ENCODE results near the gene SERBP1. TPM values are rescaled to one million over a fixed set of nuclear protein-coding genes. Genes with fewer than 3 reads are reported as not detected.

SERBP1 gene
- total RNA-seq, 1 experiment from 2014 or later, result 325 TPM

GRCh38 chr1:67415041-67415440 lies 15.2 kb downstream of the SERBP1 start:
- ChIA-PET CTCF (no interaction called here), RAD21 (ENCODE audit: low non-redundant PET in 1 of 2, low total read pairs in 2 of 2, uncharacterized antibody in 2 of 2, unreplicated experiment in 2 of 2) (no interaction called here), POLR2A (no interaction called here)
- no peak overlapping the region for H3K27ac ChIP-seq (ENCODE audit: low read depth, low read length)
- ATAC-seq (no peak), DNase-seq (ENCODE audit: low read depth, low spot score) (no peak)
- H4K20me1 ChIP-seq (ENCODE audit: insufficient read depth), result peaks cover 70% of the 10 kb centered on the region
- H3K4me2 ChIP-seq (ENCODE audit: low read length), result no peak overlapping the region
- H3K27me3 ChIP-seq (ENCODE audit: insufficient read depth, low read length), result no peaks in the 10 kb centered on the region
- H3K9me3 ChIP-seq (ENCODE audit: control insufficient read depth in 1 of 2, insufficient read depth in 1 of 2, low read depth in 1 of 2, low read length in 2 of 2), result no peaks in the 10 kb centered on the region
- H2AFZ ChIP-seq (ENCODE audit: low read depth, low read length, poor library complexity, severe bottlenecking), result no peak overlapping the region
- peaks cover 96% of the 10 kb centered on the region for H3K79me2 ChIP-seq (ENCODE audit: insufficient read depth, low read length)
- BruUV-seq (replicated peaks), result no TSS peak
- peaks cover 69 to 90% of the 10 kb centered on the region in 2 experiments for H3K36me3 ChIP-seq (ENCODE audit: control insufficient read depth in 1 of 2, insufficient read depth in 2 of 2, low read length in 2 of 2)
- TF ChIP-seq TCF7L2 (IDR thresholded peaks at IDR 0.05; ENCODE audit: borderline replicate concordance, extremely low read depth, insufficient read depth, insufficient read length) (no peak), RAD21 (IDR thresholded peaks at IDR 0.05; ENCODE audit: low read depth) (no peak)
- H3K4me1 ChIP-seq (ENCODE audit: control insufficient read depth in 1 of 2, insufficient read depth in 2 of 2, low read length in 2 of 2), result no peaks in the 10 kb centered on the region
- no peak overlapping the region for H3K9ac ChIP-seq (ENCODE audit: low read length)
- no peaks in the 10 kb centered on the region for H3K9me2 ChIP-seq (ENCODE audit: insufficient read depth)
- H3K4me3 ChIP-seq (replicated peaks in 1 of 2; ENCODE audit: low read depth in 1 of 2, low read length in 2 of 2), result no peak overlapping the region
- intact Hi-C loops (cut with micrococcal nuclease), result no loop called here

GRCh38 chr1:67414574-67414973 lies 15.6 kb downstream of the SERBP1 start:
- intact Hi-C loops (cut with micrococcal nuclease), result no loop called here
- peaks cover 96% of the 10 kb centered on the region for H3K79me2 ChIP-seq (ENCODE audit: insufficient read depth, low read length)
- H3K4me1 ChIP-seq (ENCODE audit: control insufficient read depth in 1 of 2, insufficient read depth in 2 of 2, low read length in 2 of 2), result no peaks in the 10 kb centered on the region
- H2AFZ ChIP-seq (ENCODE audit: low read depth, low read length, poor library complexity, severe bottlenecking), result no peak overlapping the region
- H3K4me2 ChIP-seq (ENCODE audit: low read length), result no peak overlapping the region
- ChIA-PET CTCF (no interaction called here), RAD21 (ENCODE audit: low non-redundant PET in 1 of 2, low total read pairs in 2 of 2, uncharacterized antibody in 2 of 2, unreplicated experiment in 2 of 2) (no interaction called here), POLR2A (no interaction called here)
- H3K9ac ChIP-seq (ENCODE audit: low read length), result no peak overlapping the region
- peaks cover 65 to 87% of the 10 kb centered on the region in 2 experiments for H3K36me3 ChIP-seq (ENCODE audit: control insufficient read depth in 1 of 2, insufficient read depth in 2 of 2, low read length in 2 of 2)
- H4K20me1 ChIP-seq (ENCODE audit: insufficient read depth), result peaks cover 70% of the 10 kb centered on the region
- no peak for TF ChIP-seq JUND (IDR thresholded peaks at IDR 0.05)
- TF ChIP-seq MAX (IDR thresholded peaks at IDR 0.05), result no peak
- TF ChIP-seq CBX3 (IDR thresholded peaks at IDR 0.05; ENCODE audit: low read depth), result no peak
- no peak for TF ChIP-seq RAD21 (IDR thresholded peaks at IDR 0.05; ENCODE audit: low read depth)
- no peak for TF ChIP-seq EGR1 (IDR thresholded peaks at IDR 0.05; ENCODE audit: low read depth)
- TF ChIP-seq ZBTB33 (IDR thresholded peaks at IDR 0.05; ENCODE audit: extremely low read depth, insufficient replicate concordance, low read length), result no peak
- no peak for TF ChIP-seq YY1 (IDR thresholded peaks at IDR 0.05; ENCODE audit: extremely low read depth, insufficient replicate concordance, low read depth, low read length)
- TF ChIP-seq EZH2 (IDR thresholded peaks at IDR 0.05), result no peak
- no peak for TF ChIP-seq SIN3A (IDR thresholded peaks at IDR 0.05; ENCODE audit: low read depth)
- no peak for TF ChIP-seq EZH2phosphoT487 (IDR thresholded peaks at IDR 0.05; ENCODE audit: borderline replicate concordance)
- TF ChIP-seq CEBPB (IDR thresholded peaks at IDR 0.05; ENCODE audit: low read depth), result no peak
- no peak for TF ChIP-seq SRF (IDR thresholded peaks at IDR 0.05; ENCODE audit: low read depth)
- TF ChIP-seq ATF3 (IDR thresholded peaks at IDR 0.05), result no peak
- TF ChIP-seq CTCF (IDR thresholded peaks at IDR 0.05 in 2 of 3, conservative IDR thresholded peaks at IDR 0.05 in 1 of 3; ENCODE audit: borderline replicate concordance in 1 of 3, insufficient read depth in 1 of 3, low read depth in 2 of 3, low read length in 2 of 3), result no peak
- no peak for TF ChIP-seq POLR2A (IDR thresholded peaks at IDR 0.05; ENCODE audit: borderline replicate concordance, extremely low read depth, insufficient read depth, insufficient read length)
- no peak for TF ChIP-seq TCF7L2 (IDR thresholded peaks at IDR 0.05; ENCODE audit: borderline replicate concordance, extremely low read depth, insufficient read depth, insufficient read length)
- no peak for TF ChIP-seq POLR2AphosphoS5 (IDR thresholded peaks at IDR 0.05; ENCODE audit: low read depth, low read length)
- TF ChIP-seq ELF1 (IDR thresholded peaks at IDR 0.05; ENCODE audit: borderline replicate concordance, low read depth), result no peak
- no peaks in the 10 kb centered on the region for H3K9me3 ChIP-seq (ENCODE audit: control insufficient read depth in 1 of 2, insufficient read depth in 1 of 2, low read depth in 1 of 2, low read length in 2 of 2)
- H3K27me3 ChIP-seq (ENCODE audit: insufficient read depth, low read length), result no peaks in the 10 kb centered on the region
- no TSS peak for BruUV-seq (replicated peaks)
- no peak overlapping the region for H3K4me3 ChIP-seq (replicated peaks in 1 of 2; ENCODE audit: low read depth in 1 of 2, low read length in 2 of 2)
- H3K27ac ChIP-seq (ENCODE audit: low read depth, low read length), result no peak overlapping the region
- ATAC-seq (no peak), DNase-seq (ENCODE audit: low read depth, low spot score) (no peak)
- H3K9me2 ChIP-seq (ENCODE audit: insufficient read depth), result no peaks in the 10 kb centered on the region
